ENCODE results near the gene PIAS3.
"Not testable (repeated sequence)": the region's sequence is repeated elsewhere in the genome, so short reads cannot be mapped to it uniquely, and the experiment has no call there.

PIAS3 gene

GRCh38 chr1:145822779-145823331 is 36.0 kb downstream of the PIAS3 start:
- not testable (repeated sequence) for DNase-seq

- not testable (repeated sequence) for DNase-seq
Measured at GRCh38 chr1:145818095-145818494, 40.8 kb downstream of the PIAS3 start.

- DNase-seq: not testable (repeated sequence)
Measured at GRCh38 chr1:145812977-145813810, 45.7 kb downstream of the PIAS3 start.

- DNase-seq: peak; percentile 9
Measured at GRCh38 chr1:145806844-145807243, 52.0 kb downstream of the PIAS3 start.

GRCh38 chr1:145806408-145806807 is 52.5 kb downstream of the PIAS3 start:
- no peak for DNase-seq

GRCh38 chr1:145805057-145805456 is 53.8 kb downstream of the PIAS3 start:
- no peak for DNase-seq

- DNase-seq: no peak
Measured at GRCh38 chr1:145804235-145805045, 54.4 kb downstream of the PIAS3 start.

GRCh38 chr1:145799806-145800205 is 59.1 kb downstream of the PIAS3 start:
- DNase-seq: no peak
